Brain microvascular endothelial cell (primary cell): ENCODE measurements around the gene APP.

ENCODE experiments used
- DNase-seq: peaks from one replicate; pipeline ENCODE4 v3.0.0-alpha.2; 2020
- H3K27ac ChIP-seq: fragments of 250-450 bp; sonication (Bioruptor Pico); 2 replicates; pipeline ENCODE4 v1.5.1; 2020; ENCODE audit warnings: mild to moderate bottlenecking, moderate library complexity
- H3K27me3 ChIP-seq: fragments of 250-450 bp; sonication (Bioruptor Pico); replicated peaks from 2 replicates; pipeline ENCODE4 v1.5.1; 2020; ENCODE audit warnings: mild to moderate bottlenecking
- H3K36me3 ChIP-seq: fragments of 250-450 bp; sonication (Bioruptor Pico); replicated peaks from 2 replicates; pipeline ENCODE4 v1.5.1; 2020; ENCODE audit warnings: mild to moderate bottlenecking
- H3K4me3 ChIP-seq: 2 replicates; pipeline ENCODE4 v1.5.1; 2011; ENCODE audit warnings: low read depth, mild to moderate bottlenecking, control low read depth, low read length, moderate library complexity
- in situ Hi-C: cut with HindIII; loops from 2 replicates; pipeline ENCODE4 v1.10.0; 2017; ENCODE audit warnings: low sequenced_read_pairs, low pct_ligation_motif_present
- TF ChIP-seq, protein P1 (sequence below): IDR thresholded peaks from 2 replicates; pipeline ENCODE4 v1.5.1; 2011; ENCODE audit warnings: low read depth, mild to moderate bottlenecking, moderate library complexity, low read length, control low read depth, inconsistent platforms; ENCODE audit errors: missing control alignments

The APP gene

DNA sequence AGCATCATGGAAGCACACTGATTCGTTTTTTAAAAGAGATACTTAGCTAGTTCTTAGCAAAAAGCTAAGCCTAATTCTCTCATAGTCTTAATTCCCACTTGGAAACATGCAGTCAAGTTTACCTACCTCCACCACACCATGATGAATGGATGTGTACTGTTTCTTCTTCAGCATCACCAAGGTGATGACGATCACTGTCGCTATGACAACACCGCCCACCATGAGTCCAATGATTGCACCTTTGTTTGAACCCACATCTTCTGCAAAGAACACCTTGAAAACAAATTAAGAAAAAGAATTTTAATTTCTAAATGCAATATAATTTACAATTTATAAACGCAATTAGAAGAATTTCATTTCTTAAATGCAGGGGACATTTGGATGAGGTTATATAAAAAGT, 279.0 kb downstream of the APP start:
- in situ Hi-C loops = loop anchor here (25.0 kb wide), 1 partner anchor 271 kb away; the partner anchor contains the start of gene APP
- Histone ChIP-seq H3K4me3 (no peak overlapping the region), H3K27me3 (no peaks in the 10 kb centered on the region), H3K27ac (no peak overlapping the region), H3K36me3 (peaks cover 28% of the 10 kb centered on the region)
- TF ChIP-seq, protein P1, sequence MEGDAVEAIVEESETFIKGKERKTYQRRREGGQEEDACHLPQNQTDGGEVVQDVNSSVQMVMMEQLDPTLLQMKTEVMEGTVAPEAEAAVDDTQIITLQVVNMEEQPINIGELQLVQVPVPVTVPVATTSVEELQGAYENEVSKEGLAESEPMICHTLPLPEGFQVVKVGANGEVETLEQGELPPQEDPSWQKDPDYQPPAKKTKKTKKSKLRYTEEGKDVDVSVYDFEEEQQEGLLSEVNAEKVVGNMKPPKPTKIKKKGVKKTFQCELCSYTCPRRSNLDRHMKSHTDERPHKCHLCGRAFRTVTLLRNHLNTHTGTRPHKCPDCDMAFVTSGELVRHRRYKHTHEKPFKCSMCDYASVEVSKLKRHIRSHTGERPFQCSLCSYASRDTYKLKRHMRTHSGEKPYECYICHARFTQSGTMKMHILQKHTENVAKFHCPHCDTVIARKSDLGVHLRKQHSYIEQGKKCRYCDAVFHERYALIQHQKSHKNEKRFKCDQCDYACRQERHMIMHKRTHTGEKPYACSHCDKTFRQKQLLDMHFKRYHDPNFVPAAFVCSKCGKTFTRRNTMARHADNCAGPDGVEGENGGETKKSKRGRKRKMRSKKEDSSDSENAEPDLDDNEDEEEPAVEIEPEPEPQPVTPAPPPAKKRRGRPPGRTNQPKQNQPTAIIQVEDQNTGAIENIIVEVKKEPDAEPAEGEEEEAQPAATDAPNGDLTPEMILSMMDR = no peak
- no peak for DNase-seq

DNA sequence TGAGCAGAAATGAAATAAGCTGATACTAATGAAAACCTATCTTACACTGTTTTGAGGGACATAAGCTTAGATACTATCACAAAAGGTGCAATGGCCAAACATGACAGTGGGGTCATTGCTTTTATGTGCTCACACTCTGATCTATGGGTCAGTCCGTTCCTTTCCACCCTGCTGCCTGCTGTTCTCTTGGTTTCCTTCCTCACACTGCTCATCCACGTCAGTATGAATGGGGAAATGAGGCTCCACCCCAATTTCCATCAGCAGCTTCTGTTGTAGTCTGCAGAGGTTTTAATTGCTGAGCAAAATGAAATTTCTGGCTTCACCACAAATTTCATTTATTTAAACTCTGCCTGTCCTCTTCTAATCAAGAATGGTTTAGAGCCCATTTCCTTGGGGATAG, 280.6 kb downstream of the APP start:
- in situ Hi-C loops = loop anchor here (25.0 kb wide), 1 partner anchor 272 kb away; the partner anchor contains the start of gene APP
- TF ChIP-seq, protein P1 = no peak
- Histone ChIP-seq H3K27me3 (no peaks in the 10 kb centered on the region), H3K27ac (no peak overlapping the region), H3K4me3 (no peak overlapping the region), H3K36me3 (peaks cover 25% of the 10 kb centered on the region)
- DNase-seq = no peak

DNA sequence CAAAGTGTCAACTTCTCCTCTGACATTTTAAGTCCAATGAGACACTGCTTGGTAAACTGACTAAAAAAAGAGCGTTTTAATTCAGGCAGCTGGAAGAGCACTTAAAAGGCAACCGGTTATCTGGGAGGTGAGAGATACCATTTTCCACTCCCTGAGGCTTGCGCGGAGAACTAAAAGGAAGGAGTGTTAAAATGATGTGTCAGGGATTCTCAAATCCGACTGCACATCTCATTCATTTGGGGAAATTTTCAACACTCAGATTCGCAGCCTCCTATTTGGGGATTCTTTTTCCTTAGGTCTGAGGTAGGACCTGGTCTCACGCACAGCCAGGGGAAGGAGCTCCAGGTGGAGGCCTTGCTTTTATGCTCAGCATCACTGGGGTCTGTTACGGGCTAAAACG, 281.9 kb downstream of the APP start:
- in situ Hi-C loops = loop anchor here (25.0 kb wide), 1 partner anchor 274 kb away; the partner anchor contains the start of gene APP
- H3K4me3 ChIP-seq = no peak overlapping the region
- no peak for DNase-seq
- TF ChIP-seq, protein P1 = no peak
- no peaks in the 10 kb centered on the region for H3K27me3 ChIP-seq
- H3K27ac ChIP-seq = no peak overlapping the region
- H3K36me3 ChIP-seq = peaks cover 18% of the 10 kb centered on the region

DNA sequence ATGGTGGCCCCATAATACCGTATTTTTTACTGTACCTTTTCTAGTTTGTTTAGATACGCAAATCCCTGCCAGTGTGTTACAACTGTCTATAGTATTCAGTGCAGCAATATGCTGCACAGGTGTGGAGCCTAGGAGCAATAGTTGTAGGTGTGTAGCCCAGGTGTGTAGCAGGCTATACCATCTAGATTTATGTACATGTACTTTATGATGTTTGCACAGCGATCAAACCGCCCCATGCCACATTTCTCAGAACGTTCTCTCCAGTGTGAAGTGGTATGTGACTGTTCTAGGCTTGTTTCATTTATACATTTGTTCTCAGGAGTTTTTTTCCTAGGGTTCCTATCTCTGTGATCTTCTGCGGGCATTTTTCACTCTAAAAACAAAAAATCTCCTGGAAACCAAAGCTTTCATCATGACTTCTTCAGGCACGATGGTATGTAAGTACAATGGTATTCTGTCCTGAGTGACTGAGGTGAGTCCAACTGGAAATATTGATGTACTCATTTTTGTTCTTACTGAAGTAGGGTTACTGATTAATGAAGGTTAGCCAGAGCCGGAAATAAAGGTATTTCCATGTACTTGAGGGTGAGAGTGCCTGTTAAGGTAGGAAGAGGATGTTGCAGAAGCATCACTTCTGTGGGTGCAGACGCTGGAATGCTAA, 282.8 kb downstream of the APP start:
- peaks cover 13% of the 10 kb centered on the region for H3K36me3 ChIP-seq
- H3K27me3 ChIP-seq = no peaks in the 10 kb centered on the region
- no peak overlapping the region for H3K27ac ChIP-seq
- no peak for DNase-seq
- H3K4me3 ChIP-seq = no peak overlapping the region
- in situ Hi-C loops = loop anchor here (25.0 kb wide), 1 partner anchor 275 kb away; the partner anchor contains the start of gene APP
- TF ChIP-seq, protein P1 = no peak

DNA sequence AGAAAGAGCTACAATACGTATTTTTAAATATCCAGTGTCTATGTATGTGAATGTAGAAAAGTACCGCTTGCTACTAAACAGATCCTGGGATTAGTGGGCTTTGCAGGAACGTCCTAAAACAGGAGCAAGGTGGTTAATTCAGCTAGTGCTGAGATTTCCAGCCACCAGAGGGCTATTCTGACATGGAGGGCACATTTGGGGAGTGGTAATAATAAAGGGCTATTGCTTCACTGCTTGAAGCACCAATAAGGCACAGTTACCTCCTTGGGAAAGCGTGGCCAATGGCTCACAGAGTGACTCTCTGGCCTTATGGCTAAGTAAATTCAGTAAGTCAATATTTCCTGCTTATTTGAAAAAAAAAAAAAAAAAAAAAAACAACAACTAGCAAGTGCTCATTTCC, 283.4 kb downstream of the APP start:
- DNase-seq = no peak
- in situ Hi-C loops = loop anchor here (25.0 kb wide), 1 partner anchor 275 kb away; the partner anchor contains the start of gene APP
- Histone ChIP-seq H3K4me3 (no peak overlapping the region), H3K36me3 (peaks cover 13% of the 10 kb centered on the region), H3K27ac (no peak overlapping the region), H3K27me3 (no peaks in the 10 kb centered on the region)
- TF ChIP-seq, protein P1 = peak; percentile 54
